ENCODE data around the gene SLC38A11. TPM values are rescaled to one million over a fixed set of nuclear protein-coding genes. Genes with fewer than 3 reads are reported as not detected.

SLC38A11 gene
- total and polyA plus RNA-seq, 2 of the 13 experiments (the other 11 are each of a cell fraction or from before 2014, with no cell fraction given) = 14.0 to 14.3 TPM

- TF ChIP-seq, protein P1, sequence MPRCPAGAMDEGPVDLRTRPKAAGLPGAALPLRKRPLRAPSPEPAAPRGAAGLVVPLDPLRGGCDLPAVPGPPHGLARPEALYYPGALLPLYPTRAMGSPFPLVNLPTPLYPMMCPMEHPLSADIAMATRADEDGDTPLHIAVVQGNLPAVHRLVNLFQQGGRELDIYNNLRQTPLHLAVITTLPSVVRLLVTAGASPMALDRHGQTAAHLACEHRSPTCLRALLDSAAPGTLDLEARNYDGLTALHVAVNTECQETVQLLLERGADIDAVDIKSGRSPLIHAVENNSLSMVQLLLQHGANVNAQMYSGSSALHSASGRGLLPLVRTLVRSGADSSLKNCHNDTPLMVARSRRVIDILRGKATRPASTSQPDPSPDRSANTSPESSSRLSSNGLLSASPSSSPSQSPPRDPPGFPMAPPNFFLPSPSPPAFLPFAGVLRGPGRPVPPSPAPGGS (CRISPR knock-in tag; IDR thresholded peaks at IDR 0.05) = no peak
- TF ChIP-seq U2AF1 (optimal IDR thresholded peaks at IDR 0.05; ENCODE audit: low read depth, low read length) (no peak), TBX2 (CRISPR knock-in tag; IDR thresholded peaks at IDR 0.05; ENCODE audit: borderline replicate concordance) (0 out of 2 replicates have a peak, but pooled peaks have one; percentile 23), PRDM4 (CRISPR knock-in tag; IDR thresholded peaks at IDR 0.05; ENCODE audit: borderline replicate concordance) (no peak), EEA1 (CRISPR knock-in tag; IDR thresholded peaks at IDR 0.05; ENCODE audit: borderline replicate concordance) (no peak), NFE2L1 (CRISPR knock-in tag; IDR thresholded peaks at IDR 0.05; ENCODE audit: borderline replicate concordance) (no peak), HOMEZ (CRISPR knock-in tag; IDR thresholded peaks at IDR 0.05; ENCODE audit: low read depth) (peak; percentile 33; the same call in 1 of the 2 replicates), ZNF749 (CRISPR knock-in tag; IDR thresholded peaks at IDR 0.05; ENCODE audit: borderline replicate concordance) (no peak), NR2C2 (CRISPR knock-in tag; IDR thresholded peaks at IDR 0.05; ENCODE audit: borderline replicate concordance) (no peak), ERF (CRISPR knock-in tag; IDR thresholded peaks at IDR 0.05) (no peak), XRCC5 (optimal IDR thresholded peaks at IDR 0.05; ENCODE audit: low read length) (no peak), ZNF543 (CRISPR knock-in tag; IDR thresholded peaks at IDR 0.05) (no peak), ZNF331 (CRISPR knock-in tag; IDR thresholded peaks at IDR 0.05) (no peak)
- TF ChIP-seq, protein P2, sequence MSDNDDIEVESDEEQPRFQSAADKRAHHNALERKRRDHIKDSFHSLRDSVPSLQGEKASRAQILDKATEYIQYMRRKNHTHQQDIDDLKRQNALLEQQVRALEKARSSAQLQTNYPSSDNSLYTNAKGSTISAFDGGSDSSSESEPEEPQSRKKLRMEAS (IDR thresholded peaks at IDR 0.05) = peak; percentile 16; the same call in 1 of the 2 replicates
- TF ChIP-seq, protein P3, sequence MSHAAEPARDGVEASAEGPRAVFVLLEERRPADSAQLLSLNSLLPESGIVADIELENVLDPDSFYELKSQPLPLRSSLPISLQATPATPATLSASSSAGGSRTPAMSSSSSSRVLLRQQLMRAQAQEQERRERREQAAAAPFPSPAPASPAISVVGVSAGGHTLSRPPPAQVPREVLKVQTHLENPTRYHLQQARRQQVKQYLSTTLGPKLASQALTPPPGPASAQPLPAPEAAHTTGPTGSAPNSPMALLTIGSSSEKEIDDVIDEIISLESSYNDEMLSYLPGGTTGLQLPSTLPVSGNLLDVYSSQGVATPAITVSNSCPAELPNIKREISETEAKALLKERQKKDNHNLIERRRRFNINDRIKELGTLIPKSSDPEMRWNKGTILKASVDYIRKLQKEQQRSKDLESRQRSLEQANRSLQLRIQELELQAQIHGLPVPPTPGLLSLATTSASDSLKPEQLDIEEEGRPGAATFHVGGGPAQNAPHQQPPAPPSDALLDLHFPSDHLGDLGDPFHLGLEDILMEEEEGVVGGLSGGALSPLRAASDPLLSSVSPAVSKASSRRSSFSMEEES (CRISPR knock-in tag; IDR thresholded peaks at IDR 0.05) = peak; percentile 21; the same call in 1 of the 2 replicates
Measured at GRCh38 chr2:164910101-164910899, 45.0 kb downstream of the SLC38A11 start (continued).

All from HepG2 (cell line).